Right ventricle myocardium superior (tissue), 1 donor: ENCODE results near the gene NOS1AP. TPM values are rescaled to one million over a fixed set of nuclear protein-coding genes. Genes with fewer than 3 reads are reported as not detected.

Source experiments
- ATAC-seq: fragments of 200-7000 bp; cut with Tn5 transposase; one replicate; pipeline ENCODE4 v1.9.1; 2020; ENCODE audit warnings: mild to moderate bottlenecking; ENCODE audit not compliant: poor library complexity
- DNase-seq: peaks from one replicate; pipeline ENCODE4 v3.0.0-alpha.2; 2020
- intact Hi-C: fragments of 100-400 bp; cut with DNase I; formaldehyde crosslinking; loops from one replicate; pipeline ENCODE4 v1.11.2; 2022
- total RNA-seq: library from RNA; stranded (reverse); fragmentation: NEBNext Ultra II Directional; extraction: Animal tissue kit (Norgen Biotek cat#: 25700); gene quantifications from one replicate; pipeline ENCODE4 v1.2.1, GENCODE V29; 2021
- donor health status: DM: no; HTN: yes; CAD: no; lungs with severe emphysema.

The NOS1AP gene
- total RNA-seq, 1 donor from 2014 or later = 4.6 TPM

DNA sequence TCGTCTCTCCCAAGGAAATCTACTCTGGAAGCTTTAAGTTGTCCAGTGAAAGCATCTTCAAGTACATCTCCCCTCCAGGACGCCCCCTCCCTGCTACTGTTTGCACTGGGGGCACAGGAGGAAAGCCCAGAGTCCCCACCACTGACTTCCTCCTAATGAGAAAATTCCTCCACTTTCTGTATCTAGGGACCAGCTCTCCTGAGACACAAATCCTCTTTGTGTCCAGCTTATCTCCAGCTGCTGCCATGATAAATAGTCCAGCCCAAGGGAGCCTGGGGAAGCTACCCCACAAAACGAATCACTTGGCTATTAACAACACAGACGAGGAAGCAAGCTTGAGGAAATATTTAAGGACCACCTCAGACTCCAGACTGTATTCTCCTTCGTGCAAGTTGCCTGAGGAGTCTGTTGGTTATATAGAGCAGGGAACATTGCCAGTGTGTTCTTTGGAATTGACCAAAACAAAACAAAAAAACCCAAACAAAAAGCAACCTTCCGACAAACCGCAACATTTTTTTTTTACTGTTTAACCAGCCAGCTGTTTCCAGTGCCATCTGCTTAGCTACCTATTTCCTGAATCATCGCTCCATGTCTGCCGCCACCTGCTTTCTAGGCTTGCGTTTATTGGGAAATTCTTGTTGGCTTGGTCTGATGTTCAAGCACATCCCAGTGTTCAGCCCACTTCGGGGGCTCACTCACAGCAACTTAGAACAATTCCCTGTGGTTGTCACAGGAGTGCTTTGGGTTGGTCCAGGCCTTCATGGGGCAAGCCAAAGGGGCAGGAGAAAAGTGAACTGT, 319.7 kb downstream of the NOS1AP start:
- DNase-seq (no peak), ATAC-seq (no peak)
- intact Hi-C loops = no loop called here

DNA sequence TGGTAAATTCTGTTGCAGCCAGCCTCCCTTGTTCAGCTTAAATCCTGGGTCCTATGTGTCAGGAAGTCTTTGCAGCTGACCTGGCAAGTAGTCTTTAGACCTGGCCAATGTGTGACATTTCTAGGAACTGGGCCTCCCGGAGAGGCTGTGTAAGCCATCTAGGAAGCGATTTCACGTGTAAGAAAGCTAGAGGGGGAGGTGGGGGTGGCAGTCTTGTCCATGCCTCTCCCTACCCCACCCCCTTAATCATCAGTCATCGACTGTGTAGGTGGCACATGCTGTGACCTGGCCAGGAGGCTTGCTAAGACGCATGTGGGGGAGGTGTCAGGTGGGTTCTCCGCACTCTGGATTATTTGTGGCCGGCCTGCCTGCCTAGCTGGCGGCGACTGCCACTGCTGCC, 320.5 kb downstream of the NOS1AP start:
- DNase-seq = no peak
- no peak for ATAC-seq

DNA sequence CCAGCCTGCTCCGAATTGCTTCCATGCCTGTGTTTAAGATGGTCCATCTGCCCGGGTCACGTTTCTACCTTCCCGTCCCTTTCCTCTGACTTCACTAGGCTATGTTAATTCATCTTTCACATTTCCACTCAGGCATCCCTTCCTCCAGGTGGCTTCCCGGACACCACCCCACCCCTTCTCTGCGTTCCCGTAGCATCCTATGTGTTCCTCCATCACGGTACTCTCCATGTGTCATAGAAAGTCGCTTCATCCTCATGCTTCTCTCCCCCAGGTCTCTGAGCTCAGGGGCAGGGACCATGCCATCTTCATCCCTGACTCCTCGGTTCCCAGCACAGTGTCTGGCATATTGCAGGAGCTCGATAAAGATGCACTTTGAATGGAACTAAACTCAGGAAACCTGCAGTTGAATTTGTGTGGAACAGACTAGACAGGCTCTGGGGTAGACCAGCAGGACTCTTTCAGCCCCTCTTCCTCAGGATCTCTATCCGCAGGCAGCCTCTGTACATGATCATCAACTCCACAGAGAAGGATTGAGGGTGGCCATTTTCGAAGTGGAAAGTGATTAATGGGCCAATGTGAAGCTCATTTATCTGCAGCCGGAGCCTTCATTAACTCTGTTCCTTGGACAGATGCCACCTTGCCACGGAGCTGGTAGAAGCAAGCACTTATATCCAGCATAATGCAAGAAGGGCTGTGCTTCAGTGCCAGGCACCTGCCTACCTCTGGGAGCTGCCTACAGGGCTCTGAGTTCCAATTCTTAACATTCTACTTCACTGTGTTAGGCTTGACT, 321.1 kb downstream of the NOS1AP start:
- intact Hi-C loops = no loop called here
- DNase-seq = no peak
- no peak for ATAC-seq

More for the DNA sequence above, 320.5 kb downstream of the NOS1AP start:
- intact Hi-C loops = no loop called here

DNA sequence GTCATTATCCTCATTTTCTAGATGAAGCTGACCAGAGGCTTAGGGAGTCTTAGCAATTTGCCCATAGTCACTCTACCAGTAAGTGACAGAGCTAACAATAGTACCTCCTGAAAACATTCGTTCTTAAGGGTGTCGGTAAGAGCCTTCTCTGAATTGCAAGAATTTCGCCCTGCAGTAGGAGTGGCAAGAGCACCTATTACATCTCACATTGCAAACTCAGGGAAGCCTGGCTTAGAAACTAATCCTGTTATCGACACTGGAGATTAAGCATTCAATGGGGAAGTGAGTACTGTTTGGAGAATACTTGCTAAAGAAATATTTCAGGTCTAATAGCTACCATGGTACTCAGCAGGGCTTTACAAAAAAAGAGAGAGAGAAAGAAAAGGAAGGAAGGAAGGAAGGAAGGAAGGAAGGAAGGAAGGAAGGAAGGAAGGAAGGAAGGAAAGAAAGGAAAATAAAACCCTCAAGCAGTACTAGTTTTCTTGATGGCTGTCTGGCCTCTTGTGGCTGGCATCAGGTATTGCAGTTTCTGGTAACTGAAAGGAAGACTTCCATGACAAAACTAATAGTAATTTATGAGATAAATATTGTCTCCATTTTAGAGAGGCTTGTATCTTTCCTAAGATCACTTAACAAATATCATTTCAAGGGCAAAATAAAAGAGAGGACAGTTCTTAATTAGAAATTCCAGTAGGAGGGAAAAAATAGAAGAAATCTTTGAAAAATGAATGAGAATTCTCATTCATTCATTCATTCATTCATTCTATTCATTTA, 322.5 kb downstream of the NOS1AP start:
- intact Hi-C loops = no loop called here
- ATAC-seq = peak; percentile 41
- DNase-seq = no peak

DNA sequence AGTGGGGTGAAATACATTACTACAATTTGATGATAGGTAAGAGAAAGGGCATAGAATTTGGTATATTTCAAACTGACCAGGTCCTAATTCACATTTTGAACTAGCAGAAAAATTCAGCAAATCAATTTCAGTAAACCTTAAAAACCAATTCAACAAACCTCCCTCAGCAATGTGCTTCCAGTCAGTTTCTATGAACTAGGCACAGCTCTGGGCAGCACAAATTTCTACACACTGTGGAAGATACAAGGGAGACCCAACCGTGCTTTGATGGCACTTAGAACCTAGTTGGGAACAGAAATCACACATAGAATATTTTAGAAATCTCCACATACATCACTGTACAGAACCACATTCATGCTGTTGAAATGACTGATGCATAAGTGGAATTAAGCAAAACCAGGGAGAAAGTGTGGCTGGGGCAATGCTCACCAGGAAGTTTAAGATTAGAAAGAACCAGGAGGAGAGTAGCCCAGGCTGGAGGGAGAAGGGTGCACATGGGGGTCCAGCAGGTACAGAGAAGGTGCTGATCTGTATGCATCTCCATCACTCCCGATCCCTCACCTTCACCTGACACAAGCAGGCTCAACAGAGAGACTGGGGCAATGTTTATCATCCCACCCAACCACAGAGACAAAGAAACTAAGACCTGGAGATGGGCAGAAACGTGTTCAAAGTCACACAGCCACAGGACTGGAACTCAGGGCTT, 326.9 kb downstream of the NOS1AP start:
- ATAC-seq (no peak), DNase-seq (no peak)
- intact Hi-C loops = loop anchor here (5.0 kb wide), 1 partner anchor 339 kb away; no protein-coding TSS in a partner anchor

DNA sequence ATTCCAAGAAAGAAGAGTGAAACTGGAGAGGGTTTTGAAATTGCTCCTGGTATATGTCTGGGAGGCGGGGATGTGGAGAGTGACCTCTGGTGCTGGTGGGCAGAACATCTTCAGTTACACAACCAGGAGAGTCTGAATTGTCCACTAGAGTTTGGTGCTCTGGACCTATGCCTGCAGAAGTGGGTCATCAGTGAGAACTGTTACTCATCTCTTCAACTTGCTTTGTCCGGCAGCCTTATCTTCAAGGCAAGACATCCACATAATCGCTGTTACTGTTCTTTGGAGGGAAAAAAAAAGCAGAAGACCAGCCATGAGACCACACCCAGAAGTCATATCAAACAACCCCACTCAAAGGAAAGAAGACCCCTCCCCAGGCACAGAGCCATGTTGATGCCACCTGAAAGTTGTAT, 327.6 kb downstream of the NOS1AP start:
- DNase-seq (no peak), ATAC-seq (no peak)
- intact Hi-C loops = loop anchor here (5.0 kb wide), 1 partner anchor 340 kb away; no protein-coding TSS in a partner anchor

DNA sequence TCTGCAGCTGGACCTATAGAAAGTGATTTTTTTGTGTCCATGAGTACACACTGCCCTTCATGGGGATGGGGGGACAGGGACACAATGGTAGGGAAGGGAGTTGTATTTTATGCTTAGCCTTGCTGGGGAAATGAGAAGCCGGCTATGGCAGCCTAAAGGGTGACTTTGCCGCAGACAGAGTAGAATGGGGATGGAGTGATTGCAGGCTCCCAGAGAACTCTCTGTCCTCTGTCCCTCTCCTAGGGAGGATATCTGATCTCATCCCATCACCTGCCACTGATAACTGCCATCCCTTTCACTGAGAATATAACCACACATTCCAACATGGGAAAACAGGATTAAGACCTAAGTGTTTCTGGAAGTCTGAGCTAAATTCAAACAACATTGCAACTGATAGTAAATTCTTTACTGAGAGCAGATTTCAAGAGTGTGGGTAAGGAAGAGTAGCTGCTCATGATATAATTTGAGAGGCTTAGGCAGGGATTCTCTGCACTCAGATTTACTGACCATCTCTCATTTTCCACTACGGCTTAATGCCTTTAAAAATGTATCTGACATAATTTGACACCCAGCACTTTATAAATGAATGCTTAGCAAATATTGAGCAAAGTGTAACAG, 328.6 kb downstream of the NOS1AP start:
- DNase-seq (no peak), ATAC-seq (no peak)
- intact Hi-C loops = loop anchor here (5.0 kb wide), 1 partner anchor 341 kb away; no protein-coding TSS in a partner anchor

DNA sequence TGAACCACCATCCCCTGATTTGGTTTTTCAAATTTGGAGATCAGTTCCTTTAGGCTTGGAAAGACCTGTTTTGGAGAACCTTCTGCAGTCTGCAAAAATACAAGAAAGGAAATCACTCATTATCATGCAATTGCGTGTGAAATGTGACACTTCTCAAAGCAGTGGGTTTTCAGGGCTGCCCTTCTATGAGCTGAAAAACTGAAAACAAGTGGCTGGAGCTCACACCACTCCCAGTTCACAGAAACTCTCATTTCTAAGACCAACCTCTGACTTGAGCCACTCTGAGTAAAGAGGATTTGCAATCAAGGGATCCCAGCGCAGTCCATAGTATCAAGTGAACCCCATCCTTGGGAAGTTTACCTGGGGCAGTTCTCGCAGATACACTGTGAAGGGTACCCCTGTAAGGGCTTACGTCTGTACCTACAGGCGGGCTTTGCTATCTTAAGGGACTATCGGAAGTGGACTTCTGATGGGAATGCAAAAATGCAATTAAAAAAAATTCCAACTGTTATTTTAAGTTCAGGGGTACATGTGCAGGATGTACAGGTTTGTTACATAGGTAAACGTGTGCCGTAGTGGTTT, 329.6 kb downstream of the NOS1AP start:
- intact Hi-C loops = loop anchor here (5.0 kb wide), 1 partner anchor 342 kb away; no protein-coding TSS in a partner anchor
- no peak for ATAC-seq
- DNase-seq = no peak

DNA sequence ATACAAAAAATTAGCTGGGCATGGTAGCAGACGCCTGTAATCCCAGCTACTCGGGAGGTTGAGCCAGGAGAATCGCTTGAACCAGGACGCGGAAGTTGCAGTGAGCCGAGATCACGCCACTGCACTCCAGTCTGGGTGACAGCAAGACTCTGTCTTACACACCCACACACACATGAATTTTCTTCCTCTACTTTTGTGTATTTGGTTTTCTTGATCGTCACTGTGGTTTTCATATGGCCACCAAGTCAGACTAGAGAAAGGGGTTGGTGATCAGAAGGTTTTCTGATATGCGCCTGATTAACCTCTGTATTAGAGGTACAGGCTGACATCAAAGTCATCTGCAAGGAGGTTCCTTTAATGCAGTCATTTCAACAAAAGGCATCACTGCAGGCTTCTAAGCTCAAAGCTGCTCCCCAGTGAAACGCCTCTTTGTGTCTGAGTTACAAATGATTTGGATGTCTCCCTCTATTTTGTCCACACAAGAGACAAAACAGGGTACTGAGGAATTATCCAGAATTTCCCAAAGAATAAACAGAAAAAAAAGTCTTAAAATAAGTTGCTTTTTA, 331.4 kb downstream of the NOS1AP start:
- intact Hi-C loops = no loop called here
- ATAC-seq (no peak), DNase-seq (no peak)

DNA sequence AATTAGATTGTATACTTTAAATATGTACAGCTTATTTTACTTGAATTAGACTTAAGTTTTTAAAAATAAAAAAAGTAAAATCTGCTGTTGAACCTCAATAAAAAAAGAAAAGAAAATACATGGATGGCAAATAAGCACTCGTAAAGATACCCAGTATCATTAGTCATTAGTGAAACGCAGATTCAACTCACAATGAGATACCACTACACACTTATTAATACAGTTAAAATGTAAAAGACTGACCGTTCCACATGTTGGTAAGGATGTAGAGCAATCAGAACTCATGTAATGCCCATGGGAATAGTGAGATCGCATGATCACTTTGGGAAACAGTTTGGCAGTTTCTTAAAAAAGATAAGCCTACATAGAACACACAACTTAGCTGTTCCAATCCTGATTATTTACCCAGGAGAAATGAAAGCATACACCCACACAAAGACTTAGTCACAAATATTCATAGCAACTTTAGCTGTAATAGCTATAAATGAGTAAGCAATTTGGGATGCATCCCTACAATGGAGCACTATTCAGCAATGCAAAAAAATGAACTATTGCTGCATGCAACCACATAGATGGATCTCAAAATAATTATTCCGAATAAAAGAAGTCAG, 335.2 kb downstream of the NOS1AP start:
- no peak for DNase-seq

DNA sequence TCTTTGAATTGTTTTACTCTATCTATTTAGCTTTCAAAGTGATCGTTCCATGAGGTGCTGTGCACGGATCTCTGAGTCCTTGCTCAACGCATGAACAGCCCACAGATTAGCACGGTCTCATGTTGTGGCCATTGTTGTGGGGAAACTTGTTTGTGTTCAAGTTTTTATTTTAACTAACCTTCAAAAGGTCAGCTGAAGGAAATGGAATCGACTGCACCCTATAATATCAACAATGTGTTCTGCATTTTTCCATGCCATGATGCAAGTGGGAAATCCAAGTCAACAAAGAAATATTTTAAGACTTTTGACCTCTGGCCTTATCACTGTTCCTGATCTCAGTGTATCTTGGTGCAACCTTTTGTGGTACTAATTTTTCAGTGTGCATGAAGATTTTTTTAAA, 336.3 kb downstream of the NOS1AP start:
- DNase-seq (no peak), ATAC-seq (no peak)
- intact Hi-C loops = no loop called here

More for the DNA sequence above, 335.2 kb downstream of the NOS1AP start:
- ATAC-seq = peak; percentile 34
- intact Hi-C loops = no loop called here

DNA sequence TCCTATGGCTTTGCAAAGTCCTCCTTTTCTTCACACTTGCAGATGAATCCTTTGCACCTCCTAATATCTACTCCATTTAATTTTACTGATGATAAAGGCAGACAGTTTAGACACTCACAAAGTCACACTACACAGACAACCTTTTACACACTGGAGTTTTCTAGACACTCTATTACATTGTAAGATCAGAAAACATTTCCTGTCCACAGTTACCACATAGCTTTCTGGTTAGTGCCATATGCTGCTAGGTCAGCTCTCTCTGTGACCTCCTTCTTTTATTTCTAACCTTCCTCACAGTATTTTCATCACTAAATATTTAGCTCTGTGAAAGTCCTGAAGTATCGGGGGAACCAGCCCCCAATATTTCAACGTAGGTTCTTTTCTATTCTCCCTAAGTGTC, 337.3 kb downstream of the NOS1AP start:
- intact Hi-C loops = no loop called here
- ATAC-seq = no peak

DNA sequence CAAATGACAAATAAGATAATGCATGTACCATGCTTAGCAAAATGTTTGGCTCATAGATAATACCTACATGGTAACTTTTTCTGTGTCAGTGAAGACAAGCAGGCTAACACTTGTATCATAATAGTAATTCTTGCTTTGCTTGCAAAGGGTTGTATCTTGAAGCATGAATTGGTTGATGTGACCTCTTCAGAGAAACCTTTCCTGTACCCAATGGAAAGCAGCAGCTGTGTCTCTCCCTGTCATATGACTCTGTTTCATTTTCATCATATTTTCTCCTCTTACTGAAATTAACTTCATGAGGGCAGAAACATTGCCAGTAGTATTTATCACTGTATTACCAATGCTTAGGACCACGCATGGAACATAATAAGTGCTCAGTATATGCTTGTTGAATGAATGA, 338.0 kb downstream of the NOS1AP start:
- no peak for DNase-seq
- no peak for ATAC-seq
- intact Hi-C loops = no loop called here

More for the DNA sequence above, 337.3 kb downstream of the NOS1AP start:
- no peak for DNase-seq

DNA sequence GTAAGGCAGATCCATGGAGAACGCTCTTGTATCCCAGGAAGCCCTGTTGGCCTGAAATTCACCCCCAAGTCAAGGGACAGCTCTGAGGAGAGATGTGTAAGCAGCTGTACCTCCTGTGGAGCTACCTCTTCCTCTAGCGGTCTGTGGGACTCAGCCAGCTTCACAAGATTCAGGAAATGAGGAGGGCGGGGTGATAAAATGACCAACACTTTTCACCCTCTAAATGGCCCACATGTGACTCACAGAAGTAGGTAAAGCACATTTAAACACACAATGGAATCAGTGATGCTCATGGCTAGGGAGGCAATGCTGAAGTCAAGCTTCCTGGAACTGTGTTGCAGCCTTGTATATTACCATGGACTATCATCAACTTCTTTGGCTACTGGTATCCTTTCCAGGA, 342.5 kb downstream of the NOS1AP start, which contains the start of gene SH2D1B:
SH2D1B (minus strand) TSS at position 135 of the 400 bp plus-strand sequence; CDS start at position 15, 120 bp downstream.
- no peak for ATAC-seq
- no peak for DNase-seq
- intact Hi-C loops = no loop called here

DNA sequence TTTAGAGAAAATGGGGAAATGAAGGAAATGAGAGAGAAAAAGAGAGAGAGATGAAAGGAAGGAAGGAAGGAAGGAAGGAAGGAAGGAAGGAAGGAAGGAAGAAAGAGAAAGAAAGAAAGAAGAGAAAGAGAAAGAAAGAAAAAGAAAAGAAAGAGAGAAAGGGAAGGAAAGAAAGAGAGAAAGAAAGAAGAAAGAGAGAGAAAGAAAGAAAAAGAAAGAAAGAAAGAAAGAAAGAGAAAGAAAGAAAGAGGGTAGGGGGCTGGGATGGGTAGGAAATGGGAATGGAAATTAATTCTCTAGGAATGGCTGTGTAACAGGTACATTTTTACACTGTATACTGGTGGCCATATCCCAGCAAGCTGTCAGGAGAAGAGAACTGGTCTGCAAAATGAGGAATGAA, 346.7 kb downstream of the NOS1AP start:
- intact Hi-C loops = no loop called here
- no peak for ATAC-seq

DNA sequence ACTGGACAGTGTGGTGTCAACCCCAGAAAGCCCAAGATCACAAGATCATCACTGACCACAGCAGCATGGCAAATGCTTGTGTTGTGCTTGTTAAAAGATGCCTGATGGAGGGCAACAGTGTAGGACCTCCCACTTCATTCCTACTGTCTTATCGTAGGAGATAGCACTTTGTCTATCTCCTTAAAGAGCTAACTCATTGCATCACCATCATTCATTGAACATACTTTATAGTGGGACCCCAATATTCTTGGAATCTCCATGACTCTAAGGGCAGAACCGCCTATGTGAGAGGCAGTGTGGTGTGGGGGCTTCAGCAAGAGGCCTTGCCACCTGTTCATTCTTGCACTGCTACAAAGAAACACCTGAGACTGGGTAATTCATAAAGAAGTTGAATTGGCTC, 347.4 kb downstream of the NOS1AP start:
- no peak for DNase-seq
- intact Hi-C loops = no loop called here
- no peak for ATAC-seq

More for the DNA sequence above, 346.7 kb downstream of the NOS1AP start:
- no peak for DNase-seq

DNA sequence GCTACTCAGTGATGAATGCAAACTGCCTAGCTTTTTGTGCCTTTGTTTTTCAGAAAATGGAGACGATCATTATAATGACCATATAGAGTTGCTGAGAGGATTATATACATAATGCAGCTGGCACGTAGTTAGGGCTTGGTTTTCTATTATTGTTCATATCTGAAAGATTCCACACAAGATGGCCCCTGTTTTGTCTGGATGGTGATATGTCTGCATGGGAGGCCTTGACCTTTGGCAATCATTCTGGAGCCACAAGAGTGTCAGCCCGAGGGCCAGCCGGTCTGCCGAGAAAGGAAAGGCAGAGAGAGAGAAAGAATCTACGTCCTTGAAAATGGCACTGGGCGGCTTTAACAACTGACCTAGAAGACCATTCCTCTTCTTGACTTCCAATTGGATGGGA, 348.2 kb downstream of the NOS1AP start:
- intact Hi-C loops = no loop called here
- ATAC-seq (no peak), DNase-seq (no peak)
